Measurements from ENCODE around the gene FIGNL1. TPM values are rescaled to one million over a fixed set of nuclear protein-coding genes. Genes with fewer than 3 reads are reported as not detected.

FIGNL1 gene
- total RNA-seq, 2 experiments from 2014 or later, result 10.4 to 11.5 TPM

GRCh38 chr7:50473531-50473930 lies 23.4 kb upstream of the FIGNL1 start:
- Mint-ChIP-seq H3K36me3 (ENCODE audit: low read depth) (no peaks in the 10 kb centered on the region), H3K27ac (no peak overlapping the region), H3K4me1 (ENCODE audit: low read depth) (no peaks in the 10 kb centered on the region), H3K9me3 (no peaks in the 10 kb centered on the region), H3K4me3 (no peak overlapping the region), H3K27me3 (no peaks in the 10 kb centered on the region)
- no peak overlapping the region for H3K27ac ChIP-seq (ENCODE audit: low read depth in 1 of 2, low read length in 2 of 2)
- H3K9me3 ChIP-seq (ENCODE audit: control insufficient read depth in 1 of 2, insufficient read depth in 1 of 2, low read length in 2 of 2), result no peaks in the 10 kb centered on the region
- TF ChIP-seq CTCF (IDR thresholded peaks at IDR 0.05), result no peak
- ChIA-PET CTCF (no interaction called here), POLR2A (no interaction called here)
- intact Hi-C loops (cut with DNase I, micrococcal nuclease), result no loop called here
- DNase-seq (no peak), ATAC-seq (ENCODE audit: poor library complexity) (no peak)
- no peak overlapping the region for H3K4me3 ChIP-seq (ENCODE audit: low read length)
- H3K27me3 ChIP-seq (ENCODE audit: control insufficient read depth in 1 of 2, insufficient read depth in 2 of 2, low read length in 2 of 2), result no peaks in the 10 kb centered on the region
- H3K4me1 ChIP-seq (ENCODE audit: insufficient read depth, low read length), result peaks cover 2% of the 10 kb centered on the region
- H3K36me3 ChIP-seq (ENCODE audit: insufficient read depth, low read length), result no peaks in the 10 kb centered on the region

- Mint-ChIP-seq H3K27me3 (no peaks in the 10 kb centered on the region), H3K36me3 (ENCODE audit: low read depth) (no peaks in the 10 kb centered on the region), H3K9me3 (no peaks in the 10 kb centered on the region), H3K4me3 (no peak overlapping the region), H3K4me1 (ENCODE audit: low read depth) (peaks cover 10% of the 10 kb centered on the region), H3K27ac (no peak overlapping the region)
- H3K27me3 ChIP-seq (ENCODE audit: control insufficient read depth in 1 of 2, insufficient read depth in 2 of 2, low read length in 2 of 2), result no peaks in the 10 kb centered on the region
- no peaks in the 10 kb centered on the region for H3K36me3 ChIP-seq (ENCODE audit: insufficient read depth, low read length)
- H3K27ac ChIP-seq (ENCODE audit: low read depth in 1 of 2, low read length in 2 of 2), result no peak overlapping the region
- ChIA-PET POLR2A (no interaction called here), CTCF (no interaction called here)
- no peak overlapping the region for H3K4me3 ChIP-seq (ENCODE audit: low read length)
- no peaks in the 10 kb centered on the region for H3K9me3 ChIP-seq (ENCODE audit: control insufficient read depth in 1 of 2, insufficient read depth in 1 of 2, low read length in 2 of 2)
- DNase-seq (no peak), ATAC-seq (ENCODE audit: poor library complexity) (no peak)
- TF ChIP-seq CTCF (IDR thresholded peaks at IDR 0.05), result no peak
- H3K4me1 ChIP-seq (ENCODE audit: insufficient read depth, low read length), result peaks cover 13% of the 10 kb centered on the region
- intact Hi-C loops (cut with DNase I, micrococcal nuclease), result no loop called here
Measured at GRCh38 chr7:50472427-50472826, 22.3 kb upstream of the FIGNL1 start.

GRCh38 chr7:50471970-50472369 lies 21.8 kb upstream of the FIGNL1 start:
- H3K36me3 ChIP-seq (ENCODE audit: insufficient read depth, low read length), result no peaks in the 10 kb centered on the region
- H3K4me1 ChIP-seq (ENCODE audit: insufficient read depth, low read length), result peaks cover 13% of the 10 kb centered on the region
- Mint-ChIP-seq H3K9me3 (no peaks in the 10 kb centered on the region), H3K27ac (no peak overlapping the region), H3K36me3 (ENCODE audit: low read depth) (no peaks in the 10 kb centered on the region), H3K4me3 (no peak overlapping the region), H3K4me1 (ENCODE audit: low read depth) (peaks cover 12% of the 10 kb centered on the region), H3K27me3 (no peaks in the 10 kb centered on the region)
- no peak for TF ChIP-seq CTCF (IDR thresholded peaks at IDR 0.05)
- POLR2A ChIA-PET, result no interaction called here
- no peaks in the 10 kb centered on the region for H3K9me3 ChIP-seq (ENCODE audit: control insufficient read depth in 1 of 2, insufficient read depth in 1 of 2, low read length in 2 of 2)
- no peak overlapping the region for H3K4me3 ChIP-seq (ENCODE audit: low read length)
- DNase-seq, result no peak
- intact Hi-C loops (cut with DNase I, micrococcal nuclease), result no loop called here
- H3K27me3 ChIP-seq (ENCODE audit: control insufficient read depth in 1 of 2, insufficient read depth in 2 of 2, low read length in 2 of 2), result no peaks in the 10 kb centered on the region
- CTCF ChIA-PET, result no interaction called here
- ATAC-seq (ENCODE audit: poor library complexity), result no peak
- H3K27ac ChIP-seq (ENCODE audit: low read depth in 1 of 2, low read length in 2 of 2), result no peak overlapping the region
